GM21619 (cell line): ENCODE data around the gene RGS14.
A peak's percentile ranks its signal among the peaks of the same experiment; 100 is the strongest.

ENCODE experiments used
- ATAC-seq: cut with Tn5 transposase; IDR thresholded peaks from one replicate; pipeline ENCODE4 v1.9.1; 2021; ENCODE audit not compliant: unreplicated experiment

The RGS14 gene

GRCh38 chr5:177357459-177358351, at the start of gene RGS14:
Gene RGS14, plus strand, starts transcription at chr5:177357924. Its CDS starts 101 bp downstream, at chr5:177358025.
- ATAC-seq: peak; percentile 90

- no peak for ATAC-seq
These were observed 49.0 kb upstream of the RGS14 start for GRCh38 chr5:177308740-177309139.

- ATAC-seq: no peak
These were observed 48.2 kb upstream of the RGS14 start for GRCh38 chr5:177309351-177310191.

- ATAC-seq: no peak
These were observed 47.4 kb upstream of the RGS14 start for GRCh38 chr5:177310332-177310731.

- ATAC-seq: peak; percentile 26
These were observed 46.9 kb upstream of the RGS14 start for GRCh38 chr5:177310757-177311391.

GRCh38 chr5:177311392-177311722, 46.4 kb upstream of the RGS14 start:
- peak; percentile 4 for ATAC-seq

GRCh38 chr5:177311723-177312648, 45.7 kb upstream of the RGS14 start, which contains the start of gene MXD3:
Gene MXD3, minus strand, starts transcription at chr5:177311898. Its CDS starts 68 bp downstream, at chr5:177311830.
- peak; percentile 62 for ATAC-seq

- peak; percentile 28 for ATAC-seq
These were observed 45.0 kb upstream of the RGS14 start for GRCh38 chr5:177312649-177313181.

GRCh38 chr5:177313561-177314259, 44.0 kb upstream of the RGS14 start:
- no peak for ATAC-seq

GRCh38 chr5:177314376-177315342, 43.1 kb upstream of the RGS14 start:
- ATAC-seq: no peak

- ATAC-seq: no peak
These were observed 42.3 kb upstream of the RGS14 start for GRCh38 chr5:177315411-177315810.

GRCh38 chr5:177316005-177316404, 41.7 kb upstream of the RGS14 start:
- ATAC-seq: no peak

GRCh38 chr5:177317959-177318377, 39.8 kb upstream of the RGS14 start:
- no peak for ATAC-seq

- no peak for ATAC-seq
These were observed 37.7 kb upstream of the RGS14 start for GRCh38 chr5:177319913-177320588.

- ATAC-seq: no peak
These were observed 36.8 kb upstream of the RGS14 start for GRCh38 chr5:177320879-177321278.

- ATAC-seq: no peak
These were observed 31.8 kb upstream of the RGS14 start for GRCh38 chr5:177325868-177326381.
